GM12875 (cell line): ENCODE measurements around the gene LILRA6.

Source experiments
- H3K4me3 ChIP-seq: one replicate; pipeline ENCODE4 v1.5.1; 2011; ENCODE audit warnings: low read depth, low read length, control low read depth
- TF ChIP-seq, protein P1 (sequence below): IDR thresholded peaks from 2 replicates; pipeline ENCODE4 v1.5.1; 2011; ENCODE audit warnings: low read depth, mild to moderate bottlenecking, control low read depth, inconsistent platforms, low read length, moderate library complexity, borderline replicate concordance; ENCODE audit not compliant: insufficient read depth

The LILRA6 gene

DNA sequence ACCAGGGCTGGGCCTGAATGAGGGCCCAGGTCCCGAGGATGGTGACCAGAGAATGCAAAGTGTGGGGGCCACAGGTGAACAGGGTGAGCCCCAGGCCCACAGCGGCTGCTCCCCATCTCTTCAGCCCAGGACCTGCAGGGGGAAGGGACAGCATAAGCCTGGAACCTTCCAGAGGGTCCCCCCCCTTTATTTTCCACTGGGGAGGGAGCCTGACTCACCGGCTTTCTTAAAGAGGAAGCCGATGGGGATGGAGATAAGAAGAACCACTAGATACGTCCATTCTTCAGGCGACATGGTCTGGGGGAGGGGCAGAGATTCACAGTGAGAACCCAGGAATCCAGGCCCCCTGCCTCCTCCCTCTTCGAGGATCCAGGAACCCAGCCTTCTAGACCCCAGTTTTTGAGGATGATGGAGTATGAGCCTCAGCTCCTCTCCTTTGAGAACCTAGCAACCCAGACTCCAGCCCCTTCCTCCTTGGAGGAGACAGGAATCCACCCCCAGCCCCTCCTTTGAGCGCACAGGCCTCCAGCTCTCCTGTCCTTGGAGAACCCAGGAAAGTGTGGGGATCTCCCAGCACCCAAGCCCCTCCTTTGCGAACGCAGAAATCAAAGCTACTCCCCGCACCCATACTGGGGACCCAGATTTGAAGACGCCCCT, 54.2 kb downstream of the LILRA6 start:
- peak overlapping the region; percentile 74 for H3K4me3 ChIP-seq
- TF ChIP-seq, protein P1, sequence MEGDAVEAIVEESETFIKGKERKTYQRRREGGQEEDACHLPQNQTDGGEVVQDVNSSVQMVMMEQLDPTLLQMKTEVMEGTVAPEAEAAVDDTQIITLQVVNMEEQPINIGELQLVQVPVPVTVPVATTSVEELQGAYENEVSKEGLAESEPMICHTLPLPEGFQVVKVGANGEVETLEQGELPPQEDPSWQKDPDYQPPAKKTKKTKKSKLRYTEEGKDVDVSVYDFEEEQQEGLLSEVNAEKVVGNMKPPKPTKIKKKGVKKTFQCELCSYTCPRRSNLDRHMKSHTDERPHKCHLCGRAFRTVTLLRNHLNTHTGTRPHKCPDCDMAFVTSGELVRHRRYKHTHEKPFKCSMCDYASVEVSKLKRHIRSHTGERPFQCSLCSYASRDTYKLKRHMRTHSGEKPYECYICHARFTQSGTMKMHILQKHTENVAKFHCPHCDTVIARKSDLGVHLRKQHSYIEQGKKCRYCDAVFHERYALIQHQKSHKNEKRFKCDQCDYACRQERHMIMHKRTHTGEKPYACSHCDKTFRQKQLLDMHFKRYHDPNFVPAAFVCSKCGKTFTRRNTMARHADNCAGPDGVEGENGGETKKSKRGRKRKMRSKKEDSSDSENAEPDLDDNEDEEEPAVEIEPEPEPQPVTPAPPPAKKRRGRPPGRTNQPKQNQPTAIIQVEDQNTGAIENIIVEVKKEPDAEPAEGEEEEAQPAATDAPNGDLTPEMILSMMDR: no peak

DNA sequence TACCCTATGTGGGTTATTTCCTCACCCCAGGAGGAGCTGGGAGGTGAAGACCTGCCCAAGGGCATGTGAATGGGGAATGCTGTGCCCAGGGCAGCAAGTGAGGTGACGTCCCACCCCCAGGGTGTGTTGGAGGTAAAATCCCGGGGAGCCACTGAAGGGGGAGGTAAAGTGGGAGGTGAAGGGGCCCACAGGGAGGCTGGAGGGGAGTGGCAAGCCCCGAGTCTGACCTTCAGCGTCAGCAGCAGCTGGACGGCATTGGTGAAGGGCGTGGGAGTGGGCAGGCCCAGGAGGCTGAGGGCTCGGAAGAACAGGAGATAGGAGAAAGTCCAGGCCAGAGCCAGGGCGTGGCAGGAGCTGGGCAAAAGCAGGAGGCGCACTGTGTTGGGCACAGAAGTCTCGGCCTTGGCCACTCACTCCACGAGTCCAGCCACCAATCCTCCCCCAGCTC, 55.6 kb downstream of the LILRA6 start:
- TF ChIP-seq, protein P1: no peak
- no peak overlapping the region for H3K4me3 ChIP-seq
